Stimulated activated CD8-positive, alpha-beta memory T cell treated with anti-CD3 and anti-CD28 coated beads, Interleukin-4, amount 100 ng/mL, for 4 hours (primary cell): ENCODE results near the gene CYTH4.

ENCODE experiments used
- DNase-seq, 2 donors: peaks; one replicate each; pipeline ENCODE4 v3.0.0-alpha.2; 2020; ENCODE audit warnings: low read depth in 2 of 2, low spot score in 1 of 2

CYTH4 gene

GRCh38 chr22:37308385-37309200 is 26.3 kb downstream of the CYTH4 start:
- no peak for DNase-seq

- no peak for DNase-seq
Measured at GRCh38 chr22:37309211-37310074, 27.1 kb downstream of the CYTH4 start.

GRCh38 chr22:37310075-37310606 is 27.8 kb downstream of the CYTH4 start:
- no peak for DNase-seq

- no peak for DNase-seq
Measured at GRCh38 chr22:37310815-37311595, 28.7 kb downstream of the CYTH4 start.

- DNase-seq, result no peak
Measured at GRCh38 chr22:37311761-37312312, 29.5 kb downstream of the CYTH4 start.

GRCh38 chr22:37312549-37313183 is 30.4 kb downstream of the CYTH4 start:
- no peak for DNase-seq

- DNase-seq, result no peak
Measured at GRCh38 chr22:37313376-37314314, 31.3 kb downstream of the CYTH4 start.

- no peak for DNase-seq
Measured at GRCh38 chr22:37314315-37315074, 32.2 kb downstream of the CYTH4 start.

GRCh38 chr22:37316405-37316804 is 34.1 kb downstream of the CYTH4 start:
- DNase-seq, result no peak

- DNase-seq, result peak; percentile 50 to 56
Measured at GRCh38 chr22:37316875-37317371, 34.6 kb downstream of the CYTH4 start.

GRCh38 chr22:37317698-37318210 is 35.4 kb downstream of the CYTH4 start:
- no peak for DNase-seq

- DNase-seq, result no peak
Measured at GRCh38 chr22:37318364-37319109, 36.2 kb downstream of the CYTH4 start.

- DNase-seq, result no peak
Measured at GRCh38 chr22:37319469-37319868, 37.2 kb downstream of the CYTH4 start.

- DNase-seq, result no peak
Measured at GRCh38 chr22:37320726-37321677, 38.7 kb downstream of the CYTH4 start.

- DNase-seq, result no peak
Measured at GRCh38 chr22:37324340-37325038, 42.2 kb downstream of the CYTH4 start.

GRCh38 chr22:37325039-37325395 is 42.7 kb downstream of the CYTH4 start:
- DNase-seq, result no peak
